Spleen (tissue), 11 donors: ENCODE results near the gene TDRD15. TPM values are rescaled to one million over a fixed set of nuclear protein-coding genes. Genes with fewer than 3 reads are reported as not detected.
"Not testable (repeated sequence)": the region's sequence is repeated elsewhere in the genome, so short reads cannot be mapped to it uniquely, and the experiment has no call there.

Experiments used
- DNase-seq: peaks from one replicate; pipeline ENCODE4 v3.0.0-alpha.2; 2020
- H3K27ac ChIP-seq, 8 donors: fragments of 200-600 bp; sonication (generic) in 7 of 8; 1 replicate in 4 of 8; 2 replicates in 4 of 8; pipeline versions ENCODE4 v1.5.0 to v1.8.0; 2016 to 2021; ENCODE audit warnings: inconsistent platforms in 4 of 8, mild to moderate bottlenecking in 4 of 8, moderate library complexity in 1 of 8
- H3K27me3 ChIP-seq, 7 donors: fragments of 200-600 bp; sonication (generic) in 6 of 7; replicated peaks in 1 of 7; 1 replicate in 4 of 7; 2 replicates in 3 of 7; pipeline versions ENCODE4 v1.5.0 to v1.8.0; 2016 to 2021; ENCODE audit warnings: inconsistent platforms in 3 of 7, mild to moderate bottlenecking in 1 of 7
- H3K36me3 ChIP-seq, 6 donors: fragments of 200-600 bp; sonication (generic) in 5 of 6; 1 replicate in 4 of 6; 2 replicates in 2 of 6; pipeline versions ENCODE4 v1.5.0 to v1.8.0; 2016 to 2021; ENCODE audit warnings: inconsistent platforms in 2 of 6
- H3K4me1 ChIP-seq, 6 donors: fragments of 200-600 bp; sonication (generic) in 5 of 6; 1 replicate in 3 of 6; 2 replicates in 3 of 6; pipeline versions ENCODE4 v1.5.0 to v1.8.0; 2016 to 2021; ENCODE audit warnings: inconsistent platforms in 3 of 6
- H3K4me3 ChIP-seq, 8 donors: fragments of 200-600 bp; sonication (generic) in 7 of 8; 1 replicate in 4 of 8; 2 replicates in 4 of 8; pipeline versions ENCODE4 v1.5.0 to v1.8.0; 2016 to 2021; ENCODE audit warnings: inconsistent platforms in 4 of 8, mild to moderate bottlenecking in 4 of 8, moderate library complexity in 2 of 8
- H3K9me3 ChIP-seq, 8 donors: fragments of 200-600 bp; sonication (generic) in 7 of 8; 1 replicate in 4 of 8; 2 replicates in 4 of 8; pipeline versions ENCODE4 v1.5.0 to v1.8.0; 2016 to 2021; ENCODE audit warnings: inconsistent platforms in 4 of 8
- POLR2A ChIP-seq, 3 donors: fragments of 450-650 bp; IDR thresholded peaks; one replicate each; pipeline ENCODE4 v1.5.1; 2017; ENCODE audit warnings: antibody characterized with exemption in 3 of 3, mild to moderate bottlenecking in 1 of 3
- POLR2AphosphoS5 ChIP-seq, 3 donors: sonication (generic); formaldehyde crosslinking; IDR thresholded peaks; one replicate each; pipeline ENCODE4 v1.5.1; 2017; ENCODE audit warnings: antibody characterized with exemption in 3 of 3
- WGBS, 5 donors: extraction: QIAGEN DNeasy Blood & Tissue Kit in 3 of 5; methylation state at CpG; one replicate each; pipeline versions ENCODE4 v1.1.5 to v1.1.7; 2013 to 2018; 5-methylcytosine and 5-hydroxymethylcytosine counted together
- intact Hi-C: fragments of 100-400 bp; cut with DNase I; formaldehyde crosslinking; loops from one replicate; pipeline ENCODE4 v1.15.0; 2023; ENCODE audit warnings: low total_unique reads
- polyA plus RNA-seq, 3 donors: library from polyadenylated mRNA; stranded (reverse); fragments of 200-250 nt; gene quantifications; one replicate each; pipeline ENCODE4 v1.2.1, GENCODE V29; 2013
- total RNA-seq, 7 donors: library from RNA; depleted of rRNA in 3 of 7; stranded (reverse); fragments of >200 nt in 3 of 7; fragmentation: NEBNext Ultra II Directional in 4 of 7; extraction: Animal tissue kit (Norgen Biotek cat#: 25700) in 4 of 7; gene quantifications; one replicate each; pipeline versions ENCODE4 v1.1.0 to v1.2.1, GENCODE V29; 2016 to 2021
- TF ChIP-seq, protein P1 (sequence below), 11 experiments: fragments of 200-600 bp in 7 of 11; fragments of 450-650 bp in 4 of 11; sonication (generic) in 4 of 11; IDR thresholded peaks in 8 of 11; conservative IDR thresholded peaks in 3 of 11; 1 replicate in 7 of 11; 2 replicates in 4 of 11; pipeline versions ENCODE4 v1.4.0 to v1.8.0; 2016 to 2021; ENCODE audit warnings: antibody characterized with exemption in 11 of 11, inconsistent platforms in 4 of 11, mild to moderate bottlenecking in 1 of 11
- donor health status: healthy with polysubstance abuse.
- donor health status: DM: no; HTN: no; CAD: no; lungs with moderate emphysema.
- donor health status: DM: no; HTN: no; CAD: no.
- donor health status: Bipolar disorder and iron deficiency.
- donor health status: healthy.
- donor health status: DM: no; HTN: no; CAD: no.
- donor health status: DM: yes; HTN: yes; CAD: no.

TDRD15 gene
- total and polyA plus RNA-seq, 10 donors, result 0.02 to 0.98 (median 0.43) TPM

DNA sequence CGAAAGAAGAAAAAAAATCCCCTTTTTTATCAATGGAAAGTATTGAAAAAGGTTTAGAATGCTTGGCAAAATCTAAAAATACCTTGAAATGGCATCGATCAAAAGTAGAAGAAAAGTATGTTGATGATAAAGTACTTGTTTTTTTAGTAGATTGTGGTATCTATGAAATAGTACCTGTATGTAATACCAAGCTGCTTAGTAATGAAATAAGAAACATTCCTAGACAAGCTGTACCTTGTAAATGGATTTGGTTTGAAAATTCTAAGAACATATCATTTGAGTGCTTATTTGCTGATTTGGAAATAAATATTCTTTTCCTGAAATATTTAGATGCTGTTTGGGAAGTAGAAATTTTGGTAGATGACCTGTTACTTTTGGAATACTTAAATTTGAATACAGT is 18.4 kb downstream of the TDRD15 start:
- DNase-seq, result no peak
- Histone ChIP-seq H3K4me1 (no peaks in the 10 kb centered on the region), H3K36me3 (no peaks in the 10 kb centered on the region), H3K9me3 (no peaks in the 10 kb centered on the region), H3K27ac (no peak overlapping the region), H3K4me3 (no peak overlapping the region), H3K27me3 (no peaks in the 10 kb centered on the region)
- WGBS, 5 donors, result 68 to 84% (median 75%) methylated on average over 2 of the region's 2 CpGs
- TF ChIP-seq POLR2A (IDR thresholded peaks at IDR 0.05) (no peak), POLR2AphosphoS5 (IDR thresholded peaks at IDR 0.05) (no peak)
- TF ChIP-seq, protein P1, sequence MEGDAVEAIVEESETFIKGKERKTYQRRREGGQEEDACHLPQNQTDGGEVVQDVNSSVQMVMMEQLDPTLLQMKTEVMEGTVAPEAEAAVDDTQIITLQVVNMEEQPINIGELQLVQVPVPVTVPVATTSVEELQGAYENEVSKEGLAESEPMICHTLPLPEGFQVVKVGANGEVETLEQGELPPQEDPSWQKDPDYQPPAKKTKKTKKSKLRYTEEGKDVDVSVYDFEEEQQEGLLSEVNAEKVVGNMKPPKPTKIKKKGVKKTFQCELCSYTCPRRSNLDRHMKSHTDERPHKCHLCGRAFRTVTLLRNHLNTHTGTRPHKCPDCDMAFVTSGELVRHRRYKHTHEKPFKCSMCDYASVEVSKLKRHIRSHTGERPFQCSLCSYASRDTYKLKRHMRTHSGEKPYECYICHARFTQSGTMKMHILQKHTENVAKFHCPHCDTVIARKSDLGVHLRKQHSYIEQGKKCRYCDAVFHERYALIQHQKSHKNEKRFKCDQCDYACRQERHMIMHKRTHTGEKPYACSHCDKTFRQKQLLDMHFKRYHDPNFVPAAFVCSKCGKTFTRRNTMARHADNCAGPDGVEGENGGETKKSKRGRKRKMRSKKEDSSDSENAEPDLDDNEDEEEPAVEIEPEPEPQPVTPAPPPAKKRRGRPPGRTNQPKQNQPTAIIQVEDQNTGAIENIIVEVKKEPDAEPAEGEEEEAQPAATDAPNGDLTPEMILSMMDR (IDR thresholded peaks at IDR 0.05 in 8 of 11, conservative IDR thresholded peaks at IDR 0.05 in 3 of 11), result no peak
- intact Hi-C loops, result no loop called here

DNA sequence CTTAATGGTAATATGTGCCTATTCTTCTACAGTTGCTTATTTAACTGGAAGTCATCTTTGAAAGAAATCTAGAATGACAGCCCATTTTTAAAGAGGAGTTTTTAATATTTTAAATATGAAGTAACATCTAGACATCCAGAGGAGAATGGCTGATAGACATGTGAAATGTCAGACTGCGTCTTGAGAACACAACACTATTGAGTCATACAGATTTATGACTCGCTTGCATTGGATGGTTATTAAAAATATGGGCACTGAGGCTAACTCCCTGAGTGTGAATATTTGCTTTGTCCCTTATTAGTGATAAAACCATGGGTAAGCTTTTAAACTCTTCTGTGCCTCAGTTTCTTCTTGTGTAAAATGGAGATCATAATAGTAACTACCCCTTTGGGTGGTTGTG is 22.9 kb downstream of the TDRD15 start:
- no peaks in the 10 kb centered on the region for H3K9me3 ChIP-seq
- no peak overlapping the region for H3K4me3 ChIP-seq
- intact Hi-C loops, result no loop called here
- H3K36me3 ChIP-seq, result no peaks in the 10 kb centered on the region
- H3K27me3 ChIP-seq, result no peaks in the 10 kb centered on the region
- no peaks in the 10 kb centered on the region for H3K4me1 ChIP-seq
- TF ChIP-seq, protein P1 (IDR thresholded peaks at IDR 0.05 in 8 of 11, conservative IDR thresholded peaks at IDR 0.05 in 3 of 11), result no peak
- TF ChIP-seq POLR2AphosphoS5 (IDR thresholded peaks at IDR 0.05) (no peak), POLR2A (IDR thresholded peaks at IDR 0.05) (no peak)
- DNase-seq, result no peak
- no peak overlapping the region for H3K27ac ChIP-seq
- 83 to 94% (median 91%) methylated on average over 2 of the region's 2 CpGs for WGBS, 5 donors

DNA sequence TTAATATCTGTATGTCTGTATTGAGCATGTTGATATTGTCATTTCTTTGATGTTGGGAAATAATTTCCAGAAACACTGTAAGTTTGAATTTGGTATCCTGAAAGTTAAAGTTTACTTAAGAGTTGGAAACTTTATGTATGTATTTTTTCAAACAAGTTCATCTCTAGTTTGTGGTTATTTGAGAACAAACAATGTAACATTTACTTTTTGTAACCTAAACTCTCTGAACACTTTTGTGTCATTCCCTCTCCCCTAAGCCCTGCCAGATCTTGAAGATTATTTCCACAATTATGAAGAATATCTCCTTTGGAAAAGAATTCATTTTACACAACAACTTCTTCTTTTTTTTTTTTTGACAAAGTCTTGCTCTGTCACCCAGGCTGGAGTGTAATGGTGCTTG is 24.9 kb downstream of the TDRD15 start:
- Histone ChIP-seq H3K4me3 (no peak overlapping the region), H3K27ac (no peak overlapping the region), H3K9me3 (no peaks in the 10 kb centered on the region), H3K4me1 (no peaks in the 10 kb centered on the region), H3K27me3 (no peaks in the 10 kb centered on the region), H3K36me3 (no peaks in the 10 kb centered on the region)
- TF ChIP-seq POLR2A (IDR thresholded peaks at IDR 0.05) (no peak), POLR2AphosphoS5 (IDR thresholded peaks at IDR 0.05) (no peak)
- TF ChIP-seq, protein P1 (IDR thresholded peaks at IDR 0.05 in 8 of 11, conservative IDR thresholded peaks at IDR 0.05 in 3 of 11), result no peak
- intact Hi-C loops, result no loop called here
- DNase-seq, result no peak

DNA sequence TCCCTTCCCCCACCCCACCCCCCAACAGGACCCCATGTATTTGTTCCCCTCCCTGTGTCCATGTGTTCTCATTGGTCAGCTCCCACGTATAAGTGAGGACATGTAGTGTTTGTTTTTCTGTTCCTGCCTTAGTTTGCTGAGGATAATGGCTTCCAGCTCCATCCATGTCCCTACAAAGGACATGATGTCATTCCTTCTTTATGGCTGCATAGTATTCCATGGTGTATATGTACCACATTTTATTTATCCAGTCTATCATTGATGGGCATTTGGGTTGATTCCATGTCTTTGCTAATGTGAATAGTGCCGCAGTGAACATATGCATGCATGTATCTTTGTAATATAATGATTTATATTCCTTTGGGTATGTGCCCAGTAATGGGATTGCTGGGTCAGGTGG is 27.5 kb downstream of the TDRD15 start:
- H3K4me1 ChIP-seq, intact Hi-C loops, H3K36me3 ChIP-seq, H3K27me3 ChIP-seq, H3K27ac ChIP-seq, H3K9me3 ChIP-seq, H3K4me3 ChIP-seq, DNase-seq: not testable (repeated sequence)
- WGBS, 5 donors, result 42 to 69% (median 68%) methylated on average over 2 of the region's 2 CpGs
